HG02970 (cell line): Measurements from ENCODE around the gene NACAD.
"Not testable (repeated sequence)": the region's sequence is repeated elsewhere in the genome, so short reads cannot be mapped to it uniquely, and the experiment has no call there.

ENCODE experiments used
- ATAC-seq: cut with Tn5 transposase; IDR thresholded peaks from one replicate; pipeline ENCODE4 v1.9.1; 2021; ENCODE audit warnings: mild to moderate bottlenecking, moderate library complexity, moderate number of reproducible peaks; ENCODE audit not compliant: unreplicated experiment, low FRiP score

The NACAD gene

DNA sequence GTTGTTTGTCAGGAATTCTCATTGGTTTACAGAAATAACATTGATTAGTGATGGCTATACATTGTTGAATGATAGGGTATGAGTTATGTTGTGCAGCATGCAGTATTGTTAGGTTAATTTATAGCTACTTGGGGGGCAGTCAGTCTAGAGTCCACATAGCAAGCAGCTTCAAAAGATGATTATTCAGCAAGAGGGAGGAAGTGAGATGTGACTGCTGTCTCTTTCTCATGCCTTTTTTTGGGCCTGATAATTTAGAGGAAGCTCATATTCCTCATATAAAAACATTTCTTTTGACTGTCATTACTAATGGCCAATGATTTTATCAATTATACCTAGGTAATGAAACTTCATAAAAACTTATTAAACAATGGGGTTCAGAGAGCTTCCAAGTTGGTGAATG, 26.2 kb upstream of the NACAD start:
- ATAC-seq: no peak

DNA sequence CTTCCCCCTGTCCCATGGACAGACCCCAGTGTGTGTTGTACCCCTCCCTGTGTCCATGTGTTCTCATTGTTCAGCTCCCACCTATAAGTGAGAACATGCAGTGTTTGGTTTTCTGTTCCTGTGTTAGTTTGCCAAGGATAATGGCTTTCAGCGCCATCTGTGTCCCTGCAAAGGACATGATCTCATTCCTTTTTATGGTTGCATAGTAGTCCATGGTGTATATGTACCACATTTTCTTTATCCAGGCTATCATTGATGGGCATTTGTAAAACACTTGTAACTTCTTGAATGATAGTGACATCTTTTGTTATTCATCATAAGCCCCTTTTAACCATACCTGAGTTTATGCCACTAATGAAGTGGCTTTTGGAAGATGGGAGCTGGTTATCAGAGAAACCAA, 25.5 kb upstream of the NACAD start:
- ATAC-seq: not testable (repeated sequence)

DNA sequence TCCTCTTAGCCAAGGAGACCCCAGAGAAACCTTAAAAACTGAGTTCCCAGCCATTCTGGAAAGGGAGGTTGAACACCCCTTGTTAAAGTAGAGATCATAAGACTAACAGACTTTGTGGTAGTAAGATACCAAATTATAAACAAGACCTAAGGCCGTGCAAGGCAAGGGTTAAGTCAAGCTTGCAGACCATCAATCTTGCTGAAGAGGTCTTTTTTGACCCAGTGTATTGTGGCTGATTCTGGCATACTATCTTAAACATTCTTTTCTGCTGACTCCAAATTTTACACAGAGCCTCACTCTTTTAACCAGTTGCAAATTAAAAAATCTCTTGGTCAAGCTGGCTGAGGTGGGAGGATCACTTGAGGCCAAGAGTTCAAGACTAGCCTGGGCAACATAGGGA, 23.9 kb upstream of the NACAD start:
- ATAC-seq: no peak

DNA sequence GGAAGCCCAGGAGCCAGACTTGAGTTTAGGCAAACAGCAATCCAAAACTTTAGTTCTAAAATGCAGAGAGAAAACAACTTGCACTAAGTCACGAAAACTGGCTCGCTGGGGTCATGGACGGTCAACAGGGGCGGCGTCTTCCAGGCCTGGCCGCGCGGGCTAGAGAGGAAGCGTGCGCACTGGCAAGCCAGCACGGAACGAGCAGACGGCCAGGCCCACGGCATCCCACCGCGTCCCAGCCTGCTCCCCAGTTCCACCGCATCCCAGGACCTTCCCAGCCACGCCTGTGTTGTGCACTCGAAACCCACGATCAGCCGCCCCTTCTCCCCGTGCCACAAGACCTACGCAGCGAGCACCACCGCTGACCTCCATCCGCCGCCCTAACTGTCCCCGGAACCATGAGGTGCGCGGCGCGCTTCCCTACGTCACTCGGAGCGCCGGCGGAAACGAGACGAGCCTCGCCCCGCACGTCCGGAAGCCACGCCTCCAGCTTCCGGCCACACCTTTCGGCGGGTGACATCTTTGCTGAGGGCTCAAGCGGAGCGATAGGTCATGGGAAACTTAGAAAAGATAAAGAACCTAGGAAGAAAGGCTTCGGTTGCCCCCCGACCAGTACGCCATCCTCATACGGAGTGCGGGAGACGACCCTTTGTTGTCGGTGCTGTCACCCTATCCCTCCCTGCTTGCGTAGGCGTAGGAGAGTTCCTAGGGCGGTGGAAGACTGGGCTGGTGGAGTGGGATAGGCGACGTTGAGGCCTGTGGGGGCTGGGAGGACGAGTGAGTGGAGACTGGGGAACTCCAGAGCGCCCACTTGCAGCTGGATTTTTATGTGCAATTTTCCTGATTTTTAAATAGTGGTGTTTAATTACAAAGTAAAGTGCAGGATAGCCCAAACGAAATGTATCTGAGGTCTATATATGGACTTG, 22.8 kb upstream of the NACAD start, which contains the start of gene TBRG4:
Gene TBRG4 (minus strand): TSS at position 400 of the 926 bp plus-strand sequence. CDS start 2,460 bp downstream, outside the sequence.
- peak; percentile 92 for ATAC-seq

DNA sequence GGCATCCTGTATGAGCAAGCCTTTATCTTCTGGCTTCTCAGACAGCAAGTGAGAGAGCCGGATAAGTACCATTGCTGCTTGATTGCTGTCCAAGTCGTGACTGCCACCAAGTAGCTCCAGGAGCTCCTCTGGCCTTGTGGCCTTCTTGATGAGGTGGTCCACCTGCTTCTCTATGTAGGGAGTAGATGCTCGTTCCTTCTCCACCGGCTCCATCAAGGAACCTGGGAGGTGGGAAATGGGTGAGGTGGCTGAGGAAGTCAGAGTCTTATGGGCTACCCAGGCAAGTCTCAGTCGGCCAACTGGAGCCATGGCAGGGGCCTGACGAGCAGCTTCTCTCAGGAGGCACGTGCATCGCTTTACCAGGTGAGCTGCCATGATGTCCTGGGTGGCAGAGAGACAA, 20.1 kb upstream of the NACAD start:
- no peak for ATAC-seq

DNA sequence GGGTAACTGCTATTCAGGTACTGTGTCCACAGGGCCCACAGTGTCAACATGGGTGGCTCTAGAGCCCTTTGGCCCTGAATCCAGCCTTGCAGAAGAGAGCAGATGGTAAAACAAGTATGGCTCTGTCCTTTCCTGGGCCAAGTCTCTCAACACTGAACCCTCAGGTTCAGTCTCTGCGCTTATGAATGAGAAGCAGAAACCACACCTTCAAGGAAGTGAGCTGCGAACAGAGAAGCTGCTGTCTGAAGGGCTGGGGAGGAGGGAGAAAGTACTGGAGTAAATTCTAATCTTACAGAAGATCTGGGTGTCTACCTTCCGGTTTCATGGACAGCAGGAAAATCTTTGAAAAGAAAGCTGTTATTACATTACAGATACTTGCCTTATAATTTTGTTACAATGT, 18.6 kb upstream of the NACAD start:
- ATAC-seq: no peak

DNA sequence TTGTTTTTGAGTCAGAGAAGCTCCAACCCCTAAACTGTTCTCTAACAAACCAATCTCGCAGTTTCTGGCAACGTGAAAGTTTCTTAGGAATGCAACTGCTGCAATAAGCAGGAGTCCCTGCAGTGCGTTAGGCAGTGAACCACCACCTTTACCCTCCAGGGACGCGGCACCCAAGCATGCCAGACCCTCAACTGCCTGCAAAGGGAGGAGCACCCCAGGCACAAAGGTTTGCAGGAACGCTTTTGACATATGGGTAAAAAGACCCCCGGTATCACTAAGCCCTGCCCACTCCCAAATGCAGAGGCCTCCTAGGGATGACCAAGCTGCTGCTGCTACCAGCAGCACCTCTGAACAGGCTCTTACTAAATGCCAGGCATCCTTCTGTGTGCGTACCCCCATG, 18.1 kb upstream of the NACAD start:
- ATAC-seq: no peak

DNA sequence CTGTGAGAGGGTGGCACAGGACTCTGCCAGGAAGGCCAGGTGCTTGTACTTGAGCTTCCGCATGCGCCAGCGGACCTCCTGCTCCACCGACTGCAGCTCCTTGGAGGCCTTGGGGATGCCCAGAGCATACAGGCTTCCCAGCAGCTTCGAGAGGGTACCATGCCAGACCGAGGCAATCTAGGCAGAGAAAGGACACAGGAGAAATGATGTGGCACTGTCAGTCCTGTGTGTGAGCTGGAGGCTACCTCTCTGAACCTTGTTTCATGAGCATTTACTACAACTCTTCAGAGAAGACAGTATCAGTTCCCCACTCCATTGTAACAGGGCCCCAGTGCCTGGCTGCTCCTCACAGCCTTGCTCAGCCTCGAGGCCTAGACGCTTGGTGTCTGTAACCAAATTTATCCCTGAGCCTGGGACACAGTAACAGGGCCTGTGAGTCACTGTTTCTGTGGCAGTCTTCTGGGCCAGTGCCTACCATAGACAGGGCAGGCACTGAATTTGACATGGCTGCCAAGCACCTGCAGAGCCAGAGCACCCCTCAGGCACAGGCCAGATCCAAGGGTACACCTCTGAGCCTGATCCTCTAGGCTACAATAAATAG, 16.9 kb upstream of the NACAD start:
- ATAC-seq: no peak

DNA sequence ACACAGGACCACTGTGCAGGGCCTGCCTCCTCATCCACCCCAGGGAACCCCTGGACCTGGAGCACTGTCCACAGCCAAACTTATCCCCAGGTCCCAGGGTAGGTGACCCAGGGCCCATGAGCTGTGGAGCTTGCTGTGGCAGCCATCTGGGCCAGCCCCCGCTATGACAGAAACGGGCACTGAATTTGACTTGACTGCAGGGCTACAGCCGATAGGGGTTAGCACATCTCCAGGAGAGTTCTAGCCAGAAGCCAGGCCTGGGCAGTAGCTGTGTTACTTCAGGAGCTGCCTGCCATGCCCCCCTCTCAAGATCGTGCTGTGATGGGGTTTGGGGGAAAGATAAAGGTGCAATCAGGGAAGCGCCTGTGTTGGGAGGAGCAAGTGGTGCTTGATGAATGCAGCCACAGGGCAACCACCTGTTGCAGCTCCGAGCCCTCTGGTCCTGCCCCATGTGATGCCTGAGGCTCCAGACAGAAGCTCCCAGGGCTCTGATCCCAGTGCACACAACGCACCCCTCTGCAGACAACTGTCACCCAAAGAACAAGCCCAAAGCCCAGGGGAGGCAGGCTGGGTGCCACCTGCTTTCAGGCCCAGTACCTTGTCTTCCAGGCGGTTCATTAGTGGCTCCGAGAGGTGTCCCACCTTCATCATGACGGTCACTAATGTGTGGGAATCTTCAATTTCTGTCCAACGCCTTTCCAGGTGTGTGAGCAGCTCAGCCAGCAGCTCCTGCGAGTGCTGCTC, 16.2 kb upstream of the NACAD start:
- ATAC-seq: no peak

DNA sequence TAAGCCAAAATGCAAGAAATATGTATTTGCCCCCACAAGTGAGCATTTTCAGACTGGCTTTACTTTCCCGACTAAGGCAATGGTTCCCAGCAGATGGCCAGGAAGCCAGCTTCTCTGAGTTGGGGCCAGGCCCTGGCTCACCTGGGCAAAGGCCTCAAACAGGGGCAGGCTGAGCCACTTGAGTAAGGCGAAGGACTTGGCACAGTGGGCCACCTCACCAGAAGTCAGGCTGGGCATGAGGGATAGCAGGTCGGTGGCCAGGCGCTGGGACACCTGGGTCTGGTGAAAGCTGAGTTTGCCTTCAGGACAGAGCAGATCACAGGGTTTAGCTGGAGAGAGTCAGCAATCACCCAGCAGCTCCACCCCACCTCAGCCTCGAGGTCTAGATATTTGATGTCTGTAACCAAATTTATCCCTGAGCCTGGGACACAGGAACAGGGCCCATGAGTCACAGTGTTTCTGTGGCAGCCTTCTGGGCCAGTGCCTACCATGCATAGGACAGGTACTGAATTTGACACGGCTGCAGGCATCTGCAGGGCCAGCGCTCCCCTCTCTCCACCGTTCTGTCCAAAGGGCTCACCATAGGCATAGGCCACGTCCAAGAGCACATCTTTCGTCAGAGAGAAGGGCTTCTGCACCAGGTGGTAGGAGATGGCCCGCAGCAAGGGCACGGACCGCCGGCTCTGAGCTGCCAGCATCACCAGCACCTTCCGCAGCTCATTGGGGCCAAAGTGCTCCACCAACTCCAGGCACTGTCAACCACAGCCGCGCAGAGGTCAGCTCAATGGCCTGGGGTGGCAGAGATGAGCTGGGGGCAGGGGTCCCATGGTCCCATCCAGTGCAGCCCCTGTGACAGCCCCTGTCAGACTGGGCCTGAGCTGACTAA, 15.4 kb upstream of the NACAD start:
- ATAC-seq: no peak

DNA sequence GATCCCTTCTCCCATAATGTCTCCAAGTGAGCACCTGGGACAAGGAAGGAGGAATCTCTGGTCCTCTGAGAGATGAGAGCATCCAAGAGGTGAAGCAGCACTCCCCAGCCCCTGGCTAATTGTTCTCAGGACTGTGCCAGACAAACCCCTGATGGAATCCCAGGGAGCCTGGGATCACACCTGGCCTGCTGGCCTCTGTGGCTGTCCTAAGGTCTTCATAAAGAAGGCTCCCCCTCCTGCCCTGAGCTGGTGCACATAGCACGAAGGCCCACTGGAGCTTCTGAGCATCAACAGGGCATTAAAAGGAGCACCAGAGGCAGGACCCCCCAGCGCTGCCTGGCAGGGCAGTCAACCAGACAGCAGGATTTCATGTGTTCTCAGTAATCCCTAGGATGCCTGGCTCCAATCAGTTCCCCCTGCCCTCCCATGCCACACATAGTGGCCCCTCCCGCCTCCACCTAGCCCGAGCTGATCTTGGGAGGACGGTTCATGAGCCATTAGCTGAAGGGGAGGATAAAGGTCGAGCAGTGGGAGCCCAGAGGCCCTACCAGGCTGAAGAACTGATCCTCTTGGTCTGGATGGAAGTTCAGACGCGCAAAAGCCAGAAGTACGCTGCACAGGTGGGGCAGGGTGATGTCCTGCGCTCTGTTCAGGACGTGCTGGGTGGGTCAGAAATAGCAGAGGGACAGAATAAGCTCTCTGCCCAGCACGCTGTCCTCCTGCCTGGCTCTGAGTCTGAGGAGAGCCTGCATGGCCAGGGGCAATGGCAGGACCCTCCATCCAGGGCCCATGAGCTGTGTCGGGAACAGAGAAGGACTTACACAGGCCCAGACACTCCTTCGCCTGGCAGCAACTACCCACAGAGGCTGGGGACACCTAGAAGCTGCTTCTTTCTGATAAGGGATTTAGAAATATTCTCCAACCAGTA, 14.3 kb upstream of the NACAD start:
- ATAC-seq: no peak

DNA sequence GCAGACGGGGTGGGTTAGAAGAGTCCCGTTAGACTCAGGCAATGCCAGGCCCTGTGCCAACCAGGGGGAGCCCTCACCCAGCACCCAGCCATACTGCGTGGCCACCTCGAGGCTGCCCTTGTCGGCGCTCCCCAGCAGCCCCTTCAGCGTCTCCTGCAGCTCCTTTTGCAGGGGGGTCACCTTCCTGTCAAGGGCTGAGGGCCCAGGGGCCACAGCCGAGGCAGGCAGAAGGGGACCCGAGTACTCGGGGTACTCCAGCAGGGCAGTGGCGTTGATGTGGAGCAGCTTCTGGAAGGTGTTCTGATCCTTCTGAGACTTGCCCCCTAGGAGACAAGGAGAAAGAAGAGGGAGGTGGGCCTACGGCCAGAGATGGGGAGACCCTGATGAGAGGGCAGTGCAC, 13.0 kb upstream of the NACAD start:
- ATAC-seq: no peak

DNA sequence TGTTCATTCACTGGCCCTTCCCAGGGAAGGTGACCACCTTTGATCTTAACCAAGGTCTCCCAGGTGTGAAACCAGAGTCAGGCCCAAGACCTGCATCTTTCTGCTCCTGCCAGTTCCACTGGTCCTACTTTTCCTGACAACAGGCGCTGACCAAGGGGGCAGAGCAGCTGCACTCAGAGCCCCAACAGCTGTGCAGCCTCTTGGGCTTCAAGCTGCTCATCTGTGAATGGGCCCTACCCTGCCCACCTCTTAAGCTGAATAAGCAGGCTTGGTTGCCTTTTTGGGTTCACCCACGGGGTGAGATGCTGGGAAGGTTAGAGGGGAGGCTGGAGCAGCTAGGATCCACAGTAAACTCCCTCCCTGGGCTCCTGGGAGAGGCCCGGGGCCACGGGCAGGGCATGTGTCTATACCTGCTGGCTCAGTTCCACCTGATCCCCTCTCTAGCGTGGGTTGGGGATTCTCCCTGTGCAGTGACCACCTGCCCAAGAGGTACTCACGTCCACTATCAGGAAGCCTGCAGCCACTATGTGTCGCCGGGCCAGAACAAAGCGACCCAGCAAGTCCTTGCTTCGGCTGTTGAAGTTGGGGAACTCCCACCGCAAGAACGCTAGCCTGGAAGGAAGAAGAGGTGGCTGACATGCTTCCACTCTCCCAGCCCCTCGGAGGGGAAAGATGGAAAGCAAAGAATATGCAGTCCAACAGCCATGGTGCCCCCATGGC, 12.2 kb upstream of the NACAD start:
- no peak for ATAC-seq

DNA sequence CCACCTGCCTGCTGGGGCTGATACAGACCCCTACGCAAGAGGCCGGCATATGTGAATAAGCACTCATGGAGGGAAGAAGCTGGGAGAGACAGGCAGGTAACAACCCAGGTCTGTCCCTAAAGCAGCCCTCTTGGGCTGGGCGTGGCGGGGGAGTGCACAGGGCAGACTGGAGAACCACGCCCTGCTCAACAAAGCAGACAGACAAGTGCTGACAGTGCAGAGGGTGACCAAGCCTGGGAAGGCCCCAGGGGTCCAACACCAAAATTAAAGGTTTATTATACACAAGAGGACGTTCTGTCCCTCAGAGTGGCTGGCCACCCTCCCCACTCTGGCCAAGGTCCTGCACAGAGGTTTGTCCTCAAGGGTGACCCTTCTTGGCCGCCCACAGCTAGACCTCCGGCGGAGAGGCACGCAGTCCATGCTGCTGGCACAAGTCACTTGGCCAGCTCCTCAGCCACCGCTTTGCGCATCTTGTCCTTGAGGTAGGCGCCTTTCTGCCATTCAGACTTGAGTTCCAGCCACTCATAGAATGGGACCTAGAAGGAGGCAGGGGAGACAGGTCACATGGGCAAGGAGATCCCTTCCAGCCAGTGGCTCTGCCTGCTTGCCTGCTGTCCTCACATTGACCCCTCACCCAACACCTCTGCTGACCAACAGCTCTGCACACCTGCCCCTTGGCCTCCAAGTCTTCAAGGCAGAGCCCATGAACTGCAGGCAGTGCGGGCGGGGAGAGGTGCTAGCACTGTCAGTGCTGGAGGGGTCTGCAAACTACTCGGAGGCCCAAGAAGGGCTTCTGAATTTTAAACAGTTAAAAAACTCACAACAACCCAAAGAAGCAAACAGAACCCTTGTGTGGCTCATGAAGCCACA, 11.4 kb upstream of the NACAD start:
- no peak for ATAC-seq

DNA sequence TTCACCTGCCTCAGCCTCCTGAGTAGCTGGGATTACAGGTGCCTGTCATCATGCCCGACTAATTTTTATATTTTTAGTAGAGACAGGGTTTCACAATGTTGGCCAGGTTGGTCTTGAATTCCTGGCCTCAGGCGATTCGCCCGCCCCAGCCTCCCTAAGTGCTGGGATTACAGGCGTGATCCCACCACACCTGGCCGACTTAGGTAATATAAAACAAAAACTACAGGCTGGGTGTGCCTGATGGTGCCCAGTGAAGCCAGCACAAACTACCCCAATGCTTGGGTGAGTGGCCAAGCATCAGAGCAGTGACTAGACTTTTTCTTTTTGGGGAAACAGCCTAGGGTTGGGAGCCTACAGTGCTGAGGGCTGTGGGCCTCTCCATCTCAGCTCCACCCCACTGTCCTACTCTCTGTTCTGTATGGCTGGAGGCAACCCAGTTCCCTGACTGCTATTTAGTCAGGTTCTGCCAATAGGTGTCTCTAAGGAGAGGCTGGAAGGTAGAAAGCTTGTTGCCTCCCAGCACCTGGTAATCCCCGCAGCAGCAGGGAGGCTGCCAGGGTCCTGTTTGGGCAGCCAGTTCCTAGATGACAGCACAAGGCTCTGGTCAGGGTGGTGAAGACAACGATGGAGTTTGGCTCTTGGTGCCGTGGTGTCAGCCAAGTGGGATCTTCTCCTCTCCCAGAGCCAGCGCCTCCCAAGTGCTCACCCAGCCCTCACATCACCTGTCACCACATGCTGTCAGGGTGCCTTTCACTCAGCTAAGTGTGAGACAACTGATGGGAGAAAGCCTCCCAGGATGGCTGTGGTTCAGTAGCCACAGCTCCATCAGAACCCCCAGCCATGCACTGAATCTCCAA, 10.4 kb upstream of the NACAD start:
- ATAC-seq: no peak

DNA sequence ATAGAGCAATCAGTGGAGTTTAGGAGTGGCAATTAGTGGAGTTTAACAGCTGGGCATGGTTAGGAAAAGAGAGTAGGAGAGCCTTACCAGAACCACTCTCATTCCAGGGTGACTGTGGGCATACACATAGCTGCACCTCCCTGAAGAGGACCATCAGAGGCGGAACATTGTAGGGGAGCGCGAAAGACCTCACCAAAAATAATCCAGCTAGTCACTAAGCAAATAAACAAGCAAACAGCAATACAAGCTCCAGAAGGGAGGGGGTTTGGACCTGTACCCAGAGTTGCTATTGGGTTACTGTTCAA, 4.1 kb upstream of the NACAD start:
- no peak for ATAC-seq
